K562 (cell line): ENCODE data around the gene RSRP1. TPM values are rescaled to one million over a fixed set of nuclear protein-coding genes. Genes with fewer than 3 reads are reported as not detected.

ENCODE experiments used
- CBX8 ChIP-seq: fragments of 200-600 bp; sonication (generic); IDR thresholded peaks from 2 replicates; pipeline ENCODE4 v1.6.1; 2012; ENCODE audit warnings: borderline replicate concordance, mixed run types, low read depth, mild to moderate bottlenecking, moderate library complexity, mixed read lengths, low read length, control low read depth, inconsistent platforms; ENCODE audit not compliant: poor library complexity, severe bottlenecking; ENCODE audit errors: extremely low read depth
- HEY1 ChIP-seq: fragments of 250-450 bp; sonication (Bioruptor Pico); IDR thresholded peaks from 2 replicates; pipeline ENCODE4 v1.5.0; 2020; ENCODE audit warnings: mild to moderate bottlenecking, moderate library complexity, borderline replicate concordance
- POLR2B ChIP-seq: fragments of 450-650 bp; IDR thresholded peaks from 2 replicates; pipeline ENCODE4 v1.6.1; 2018; ENCODE audit warnings: low read depth; ENCODE audit not compliant: partially characterized antibody
- ZFPM2 ChIP-seq: fragments of 250-450 bp; sonication (Bioruptor Pico); IDR thresholded peaks from 2 replicates; pipeline ENCODE4 v1.5.1; 2022; ENCODE audit warnings: mild to moderate bottlenecking
- ZNF785 ChIP-seq: fragments of 250-450 bp; sonication (Bioruptor Pico); IDR thresholded peaks from 2 replicates; pipeline ENCODE4 v1.4.0; 2020; ENCODE audit warnings: mild to moderate bottlenecking
- polyA plus RNA-seq, 8 experiments: library from polyadenylated mRNA; depleted of rRNA in 4 of 8; stranded (reverse) in 5 of 8; unstranded in 3 of 8; fragments of >200 nt; fragmentation: Nextera tagmentation in 2 of 8; fragmentation: Illumina TruSeq in 1 of 8; extraction: Ambion mirVana in 2 of 8; extraction: Trizol in 1 of 8; gene quantifications; 2 replicates each; pipeline versions ENCODE4 v1.2.1 to v1.2.3, GENCODE V29; 2011 to 2014; ENCODE audit warnings: inconsistent platforms in 1 of 8, missing spikeins in 1 of 8
- total RNA-seq, 7 experiments: library from RNA; depleted of rRNA in 6 of 7; stranded (reverse); fragments of >200 nt in 6 of 7; fragmentation: Illumina TruSeq in 2 of 7; extraction: Trizol in 2 of 7; gene quantifications; 2 replicates each; pipeline versions ENCODE4 v1.2.1 to v1.2.3, GENCODE V29; 2011 to 2021; ENCODE audit warnings: low replicate concordance in 1 of 7
- TF ChIP-seq, protein P1 (sequence below): fragments of 450-650 bp; IDR thresholded peaks from 2 replicates; pipeline ENCODE4 v1.6.1; 2016; ENCODE audit warnings: mild to moderate bottlenecking, moderate library complexity
- TF ChIP-seq, protein P2 (sequence below): sonication (generic); formaldehyde crosslinking; IDR thresholded peaks from 2 replicates; pipeline ENCODE4 v1.9.0; 2022; ENCODE audit warnings: mild to moderate bottlenecking, missing genetic modification reagents
- TF ChIP-seq, protein P3 (sequence below): fragments of 250-450 bp; sonication (Bioruptor Pico); IDR thresholded peaks from 2 replicates; pipeline ENCODE4 v1.8.0; 2022; ENCODE audit warnings: inconsistent platforms, mild to moderate bottlenecking, moderate library complexity, borderline replicate concordance
- TF ChIP-seq, protein P4 (sequence below): fragments of 450-650 bp; IDR thresholded peaks from 2 replicates; pipeline ENCODE4 v1.6.1; 2016; ENCODE audit warnings: mild to moderate bottlenecking

The RSRP1 gene
- total and polyA plus RNA-seq, 9 of the 15 experiments (the other 6 are each of a cell fraction or from before 2014, with no cell fraction given), result 27.2 to 283 (median 146) TPM

DNA sequence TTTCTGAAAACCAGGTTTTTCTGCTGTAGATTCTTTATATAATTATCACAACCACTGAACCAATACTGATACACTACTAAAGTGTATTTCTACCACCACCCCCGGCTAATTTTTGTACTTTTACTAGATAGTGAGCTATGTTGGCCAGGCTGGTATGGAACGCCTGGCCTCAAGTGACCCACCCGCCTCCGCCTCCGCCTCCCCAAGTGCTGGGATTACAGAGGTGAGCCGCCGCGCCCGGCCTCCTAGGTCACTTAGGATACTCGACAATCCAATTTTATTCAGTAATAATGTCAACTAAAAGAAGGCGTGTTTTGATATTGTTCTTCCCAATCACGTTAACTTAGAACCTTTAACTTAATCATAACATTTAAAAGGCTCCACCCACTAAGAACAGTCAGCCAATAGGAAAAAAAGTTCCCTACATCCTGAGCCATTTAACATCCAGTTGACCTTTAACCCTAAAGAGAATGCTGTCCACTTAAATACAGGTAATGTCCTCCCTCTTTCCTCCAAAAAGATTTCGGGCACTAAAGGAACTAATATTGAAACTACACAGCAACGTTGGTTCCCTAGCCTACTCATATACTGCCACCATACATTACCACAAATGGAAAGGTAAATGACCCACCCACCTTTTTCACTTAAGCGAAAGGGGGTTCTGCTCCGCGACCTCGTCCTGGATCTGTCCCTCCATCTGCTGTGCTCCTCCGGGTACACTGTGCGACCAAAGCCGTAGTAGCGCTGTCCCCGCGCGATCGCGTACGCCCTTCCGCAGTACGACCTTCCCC lies 1.2 kb downstream of the RSRP1 start (continued):
- TF ChIP-seq, protein P1, sequence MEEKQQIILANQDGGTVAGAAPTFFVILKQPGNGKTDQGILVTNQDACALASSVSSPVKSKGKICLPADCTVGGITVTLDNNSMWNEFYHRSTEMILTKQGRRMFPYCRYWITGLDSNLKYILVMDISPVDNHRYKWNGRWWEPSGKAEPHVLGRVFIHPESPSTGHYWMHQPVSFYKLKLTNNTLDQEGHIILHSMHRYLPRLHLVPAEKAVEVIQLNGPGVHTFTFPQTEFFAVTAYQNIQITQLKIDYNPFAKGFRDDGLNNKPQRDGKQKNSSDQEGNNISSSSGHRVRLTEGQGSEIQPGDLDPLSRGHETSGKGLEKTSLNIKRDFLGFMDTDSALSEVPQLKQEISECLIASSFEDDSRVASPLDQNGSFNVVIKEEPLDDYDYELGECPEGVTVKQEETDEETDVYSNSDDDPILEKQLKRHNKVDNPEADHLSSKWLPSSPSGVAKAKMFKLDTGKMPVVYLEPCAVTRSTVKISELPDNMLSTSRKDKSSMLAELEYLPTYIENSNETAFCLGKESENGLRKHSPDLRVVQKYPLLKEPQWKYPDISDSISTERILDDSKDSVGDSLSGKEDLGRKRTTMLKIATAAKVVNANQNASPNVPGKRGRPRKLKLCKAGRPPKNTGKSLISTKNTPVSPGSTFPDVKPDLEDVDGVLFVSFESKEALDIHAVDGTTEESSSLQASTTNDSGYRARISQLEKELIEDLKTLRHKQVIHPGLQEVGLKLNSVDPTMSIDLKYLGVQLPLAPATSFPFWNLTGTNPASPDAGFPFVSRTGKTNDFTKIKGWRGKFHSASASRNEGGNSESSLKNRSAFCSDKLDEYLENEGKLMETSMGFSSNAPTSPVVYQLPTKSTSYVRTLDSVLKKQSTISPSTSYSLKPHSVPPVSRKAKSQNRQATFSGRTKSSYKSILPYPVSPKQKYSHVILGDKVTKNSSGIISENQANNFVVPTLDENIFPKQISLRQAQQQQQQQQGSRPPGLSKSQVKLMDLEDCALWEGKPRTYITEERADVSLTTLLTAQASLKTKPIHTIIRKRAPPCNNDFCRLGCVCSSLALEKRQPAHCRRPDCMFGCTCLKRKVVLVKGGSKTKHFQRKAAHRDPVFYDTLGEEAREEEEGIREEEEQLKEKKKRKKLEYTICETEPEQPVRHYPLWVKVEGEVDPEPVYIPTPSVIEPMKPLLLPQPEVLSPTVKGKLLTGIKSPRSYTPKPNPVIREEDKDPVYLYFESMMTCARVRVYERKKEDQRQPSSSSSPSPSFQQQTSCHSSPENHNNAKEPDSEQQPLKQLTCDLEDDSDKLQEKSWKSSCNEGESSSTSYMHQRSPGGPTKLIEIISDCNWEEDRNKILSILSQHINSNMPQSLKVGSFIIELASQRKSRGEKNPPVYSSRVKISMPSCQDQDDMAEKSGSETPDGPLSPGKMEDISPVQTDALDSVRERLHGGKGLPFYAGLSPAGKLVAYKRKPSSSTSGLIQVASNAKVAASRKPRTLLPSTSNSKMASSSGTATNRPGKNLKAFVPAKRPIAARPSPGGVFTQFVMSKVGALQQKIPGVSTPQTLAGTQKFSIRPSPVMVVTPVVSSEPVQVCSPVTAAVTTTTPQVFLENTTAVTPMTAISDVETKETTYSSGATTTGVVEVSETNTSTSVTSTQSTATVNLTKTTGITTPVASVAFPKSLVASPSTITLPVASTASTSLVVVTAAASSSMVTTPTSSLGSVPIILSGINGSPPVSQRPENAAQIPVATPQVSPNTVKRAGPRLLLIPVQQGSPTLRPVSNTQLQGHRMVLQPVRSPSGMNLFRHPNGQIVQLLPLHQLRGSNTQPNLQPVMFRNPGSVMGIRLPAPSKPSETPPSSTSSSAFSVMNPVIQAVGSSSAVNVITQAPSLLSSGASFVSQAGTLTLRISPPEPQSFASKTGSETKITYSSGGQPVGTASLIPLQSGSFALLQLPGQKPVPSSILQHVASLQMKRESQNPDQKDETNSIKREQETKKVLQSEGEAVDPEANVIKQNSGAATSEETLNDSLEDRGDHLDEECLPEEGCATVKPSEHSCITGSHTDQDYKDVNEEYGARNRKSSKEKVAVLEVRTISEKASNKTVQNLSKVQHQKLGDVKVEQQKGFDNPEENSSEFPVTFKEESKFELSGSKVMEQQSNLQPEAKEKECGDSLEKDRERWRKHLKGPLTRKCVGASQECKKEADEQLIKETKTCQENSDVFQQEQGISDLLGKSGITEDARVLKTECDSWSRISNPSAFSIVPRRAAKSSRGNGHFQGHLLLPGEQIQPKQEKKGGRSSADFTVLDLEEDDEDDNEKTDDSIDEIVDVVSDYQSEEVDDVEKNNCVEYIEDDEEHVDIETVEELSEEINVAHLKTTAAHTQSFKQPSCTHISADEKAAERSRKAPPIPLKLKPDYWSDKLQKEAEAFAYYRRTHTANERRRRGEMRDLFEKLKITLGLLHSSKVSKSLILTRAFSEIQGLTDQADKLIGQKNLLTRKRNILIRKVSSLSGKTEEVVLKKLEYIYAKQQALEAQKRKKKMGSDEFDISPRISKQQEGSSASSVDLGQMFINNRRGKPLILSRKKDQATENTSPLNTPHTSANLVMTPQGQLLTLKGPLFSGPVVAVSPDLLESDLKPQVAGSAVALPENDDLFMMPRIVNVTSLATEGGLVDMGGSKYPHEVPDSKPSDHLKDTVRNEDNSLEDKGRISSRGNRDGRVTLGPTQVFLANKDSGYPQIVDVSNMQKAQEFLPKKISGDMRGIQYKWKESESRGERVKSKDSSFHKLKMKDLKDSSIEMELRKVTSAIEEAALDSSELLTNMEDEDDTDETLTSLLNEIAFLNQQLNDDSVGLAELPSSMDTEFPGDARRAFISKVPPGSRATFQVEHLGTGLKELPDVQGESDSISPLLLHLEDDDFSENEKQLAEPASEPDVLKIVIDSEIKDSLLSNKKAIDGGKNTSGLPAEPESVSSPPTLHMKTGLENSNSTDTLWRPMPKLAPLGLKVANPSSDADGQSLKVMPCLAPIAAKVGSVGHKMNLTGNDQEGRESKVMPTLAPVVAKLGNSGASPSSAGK, result no peak
- TF ChIP-seq, protein P2, sequence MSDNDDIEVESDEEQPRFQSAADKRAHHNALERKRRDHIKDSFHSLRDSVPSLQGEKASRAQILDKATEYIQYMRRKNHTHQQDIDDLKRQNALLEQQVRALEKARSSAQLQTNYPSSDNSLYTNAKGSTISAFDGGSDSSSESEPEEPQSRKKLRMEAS (CRISPR knock-in tag), result no peak
- no peak for TF ChIP-seq POLR2B
- TF ChIP-seq, protein P3, sequence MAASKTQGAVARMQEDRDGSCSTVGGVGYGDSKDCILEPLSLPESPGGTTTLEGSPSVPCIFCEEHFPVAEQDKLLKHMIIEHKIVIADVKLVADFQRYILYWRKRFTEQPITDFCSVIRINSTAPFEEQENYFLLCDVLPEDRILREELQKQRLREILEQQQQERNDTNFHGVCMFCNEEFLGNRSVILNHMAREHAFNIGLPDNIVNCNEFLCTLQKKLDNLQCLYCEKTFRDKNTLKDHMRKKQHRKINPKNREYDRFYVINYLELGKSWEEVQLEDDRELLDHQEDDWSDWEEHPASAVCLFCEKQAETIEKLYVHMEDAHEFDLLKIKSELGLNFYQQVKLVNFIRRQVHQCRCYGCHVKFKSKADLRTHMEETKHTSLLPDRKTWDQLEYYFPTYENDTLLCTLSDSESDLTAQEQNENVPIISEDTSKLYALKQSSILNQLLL (CRISPR knock-in tag), result no peak
- TF ChIP-seq ZNF785 (CRISPR knock-in tag), result no peak
- no peak for TF ChIP-seq CBX8
- TF ChIP-seq, protein P4, sequence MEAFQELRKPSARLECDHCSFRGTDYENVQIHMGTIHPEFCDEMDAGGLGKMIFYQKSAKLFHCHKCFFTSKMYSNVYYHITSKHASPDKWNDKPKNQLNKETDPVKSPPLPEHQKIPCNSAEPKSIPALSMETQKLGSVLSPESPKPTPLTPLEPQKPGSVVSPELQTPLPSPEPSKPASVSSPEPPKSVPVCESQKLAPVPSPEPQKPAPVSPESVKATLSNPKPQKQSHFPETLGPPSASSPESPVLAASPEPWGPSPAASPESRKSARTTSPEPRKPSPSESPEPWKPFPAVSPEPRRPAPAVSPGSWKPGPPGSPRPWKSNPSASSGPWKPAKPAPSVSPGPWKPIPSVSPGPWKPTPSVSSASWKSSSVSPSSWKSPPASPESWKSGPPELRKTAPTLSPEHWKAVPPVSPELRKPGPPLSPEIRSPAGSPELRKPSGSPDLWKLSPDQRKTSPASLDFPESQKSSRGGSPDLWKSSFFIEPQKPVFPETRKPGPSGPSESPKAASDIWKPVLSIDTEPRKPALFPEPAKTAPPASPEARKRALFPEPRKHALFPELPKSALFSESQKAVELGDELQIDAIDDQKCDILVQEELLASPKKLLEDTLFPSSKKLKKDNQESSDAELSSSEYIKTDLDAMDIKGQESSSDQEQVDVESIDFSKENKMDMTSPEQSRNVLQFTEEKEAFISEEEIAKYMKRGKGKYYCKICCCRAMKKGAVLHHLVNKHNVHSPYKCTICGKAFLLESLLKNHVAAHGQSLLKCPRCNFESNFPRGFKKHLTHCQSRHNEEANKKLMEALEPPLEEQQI, result no peak
- TF ChIP-seq ZFPM2, result no peak
- TF ChIP-seq HEY1, result no peak
